ENCODE results near the gene SNX30. TPM values are rescaled to one million over a fixed set of nuclear protein-coding genes. Genes with fewer than 3 reads are reported as not detected.

SNX30 gene
- polyA plus RNA-seq, 3 donors from 2014 or later: 1.1 to 3.1 (median 2.1) TPM

- Mint-ChIP-seq H3K27ac (no peak overlapping the region), H3K36me3 (no peaks in the 10 kb centered on the region), H3K4me3 (no peak overlapping the region)
These were observed 42.8 kb downstream of the SNX30 start for GRCh38 chr9:112793213-112793810.

GRCh38 chr9:112794731-112795130 lies 44.2 kb downstream of the SNX30 start:
- H3K9me3 Mint-ChIP-seq: no peaks in the 10 kb centered on the region
- H3K27me3 Mint-ChIP-seq (ENCODE audit: low read depth in 3 of 3): peaks cover 0 to 4% (median 0%) of the 10 kb centered on the region in 3 donors
- no peaks in the 10 kb centered on the region for H3K36me3 Mint-ChIP-seq
- H3K27ac Mint-ChIP-seq: peak overlapping the region in 1 of 6 donors; percentile 37
- peaks cover 5 to 15% of the 10 kb centered on the region in 2 donors for H3K4me1 Mint-ChIP-seq
- no peak overlapping the region for H3K4me3 Mint-ChIP-seq
- no peak for DNase-seq

More at GRCh38 chr9:112793213-112793810, 42.8 kb downstream of the SNX30 start:
- H3K27me3 Mint-ChIP-seq (ENCODE audit: low read depth in 3 of 3): peaks cover 0 to 6% (median 0%) of the 10 kb centered on the region in 3 donors
- H3K9me3 Mint-ChIP-seq: no peaks in the 10 kb centered on the region
- H3K4me1 Mint-ChIP-seq: peaks cover 9 to 15% of the 10 kb centered on the region in 2 donors
- peak; percentile 68 to 76 (median 69) for DNase-seq

- no peak overlapping the region for H3K4me3 Mint-ChIP-seq
- H3K27me3 Mint-ChIP-seq (ENCODE audit: low read depth in 3 of 3): peaks cover 0 to 4% (median 0%) of the 10 kb centered on the region in 3 donors
- no peaks in the 10 kb centered on the region for H3K36me3 Mint-ChIP-seq
- H3K9me3 Mint-ChIP-seq: no peaks in the 10 kb centered on the region
- peak overlapping the region in 1 of 6 donors; percentile 13 for H3K27ac Mint-ChIP-seq
- peaks cover 5 to 15% of the 10 kb centered on the region in 2 donors for H3K4me1 Mint-ChIP-seq
- no peak for DNase-seq
These were observed 45.4 kb downstream of the SNX30 start for GRCh38 chr9:112795921-112796320.

GRCh38 chr9:112796485-112796884 lies 45.9 kb downstream of the SNX30 start:
- Mint-ChIP-seq H3K27ac (no peak overlapping the region), H3K9me3 (no peaks in the 10 kb centered on the region), H3K4me3 (no peak overlapping the region), H3K4me1 (peaks cover 5 to 15% of the 10 kb centered on the region in 2 donors), H3K27me3 (ENCODE audit: low read depth in 3 of 3) (peaks cover 0 to 4% (median 0%) of the 10 kb centered on the region in 3 donors), H3K36me3 (no peaks in the 10 kb centered on the region)
- no peak for DNase-seq

- Mint-ChIP-seq H3K4me3 (no peak overlapping the region), H3K36me3 (peaks cover 0 to 9% (median 5%) of the 10 kb centered on the region in 3 donors), H3K27me3 (ENCODE audit: low read depth in 3 of 3) (peaks cover 0 to 3% (median 0%) of the 10 kb centered on the region in 3 donors), H3K27ac (no peak overlapping the region), H3K9me3 (no peaks in the 10 kb centered on the region), H3K4me1 (no peaks in the 10 kb centered on the region)
- DNase-seq: no peak
These were observed 58.8 kb downstream of the SNX30 start for GRCh38 chr9:112809351-112809848.

GRCh38 chr9:112809906-112810305 lies 59.3 kb downstream of the SNX30 start:
- Mint-ChIP-seq H3K27me3 (ENCODE audit: low read depth in 3 of 3) (peaks cover 0 to 3% (median 0%) of the 10 kb centered on the region in 3 donors), H3K9me3 (no peaks in the 10 kb centered on the region), H3K4me3 (no peak overlapping the region), H3K27ac (no peak overlapping the region), H3K36me3 (peaks cover 0 to 5% (median 4%) of the 10 kb centered on the region in 3 donors), H3K4me1 (no peaks in the 10 kb centered on the region)
- no peak for DNase-seq

GRCh38 chr9:112810696-112811490 lies 60.3 kb downstream of the SNX30 start:
- Mint-ChIP-seq H3K27ac (no peak overlapping the region), H3K9me3 (no peaks in the 10 kb centered on the region), H3K4me1 (no peaks in the 10 kb centered on the region), H3K4me3 (no peak overlapping the region), H3K36me3 (peaks cover 0 to 5% (median 0%) of the 10 kb centered on the region in 3 donors), H3K27me3 (ENCODE audit: low read depth in 3 of 3) (peaks cover 0 to 3% (median 0%) of the 10 kb centered on the region in 3 donors)
- DNase-seq: no peak

- Mint-ChIP-seq H3K9me3 (no peaks in the 10 kb centered on the region), H3K27me3 (ENCODE audit: low read depth in 3 of 3) (peaks cover 0 to 3% (median 0%) of the 10 kb centered on the region in 3 donors), H3K4me3 (no peak overlapping the region), H3K36me3 (peaks cover 0 to 5% (median 0%) of the 10 kb centered on the region in 3 donors), H3K4me1 (peaks cover 0 to under 1% of the 10 kb centered on the region in 2 donors), H3K27ac (no peak overlapping the region)
- DNase-seq: no peak
These were observed 61.0 kb downstream of the SNX30 start for GRCh38 chr9:112811518-112811917.

GRCh38 chr9:112815868-112816267 lies 65.3 kb downstream of the SNX30 start:
- H3K27ac Mint-ChIP-seq: no peak overlapping the region
- H3K27me3 Mint-ChIP-seq (ENCODE audit: low read depth in 3 of 3): no peaks in the 10 kb centered on the region
- H3K4me3 Mint-ChIP-seq: no peak overlapping the region
- peaks cover 5 to 15% (median 10%) of the 10 kb centered on the region in 3 donors for H3K36me3 Mint-ChIP-seq
- peaks cover 6 to 9% of the 10 kb centered on the region in 2 donors for H3K4me1 Mint-ChIP-seq
- no peaks in the 10 kb centered on the region for H3K9me3 Mint-ChIP-seq
- DNase-seq: no peak

GRCh38 chr9:112817860-112818203 lies 67.3 kb downstream of the SNX30 start:
- Mint-ChIP-seq H3K4me3 (no peak overlapping the region), H3K27ac (no peak overlapping the region), H3K4me1 (peaks cover 6 to 9% of the 10 kb centered on the region in 2 donors), H3K9me3 (no peaks in the 10 kb centered on the region), H3K36me3 (peaks cover 5 to 21% (median 10%) of the 10 kb centered on the region in 3 donors), H3K27me3 (ENCODE audit: low read depth in 3 of 3) (no peaks in the 10 kb centered on the region)
- no peak for DNase-seq

GRCh38 chr9:112819635-112820496 lies 69.3 kb downstream of the SNX30 start:
- Mint-ChIP-seq H3K27me3 (ENCODE audit: low read depth in 3 of 3) (no peaks in the 10 kb centered on the region), H3K27ac (peak overlapping the region in 1 of 6 donors; percentile 24), H3K4me3 (no peak overlapping the region), H3K9me3 (no peaks in the 10 kb centered on the region), H3K36me3 (peaks cover 5 to 21% (median 13%) of the 10 kb centered on the region in 3 donors), H3K4me1 (peaks cover 9 to 10% of the 10 kb centered on the region in 2 donors)
- DNase-seq: peak in 1 of 3 donors; percentile 18

GRCh38 chr9:112820881-112821280 lies 70.3 kb downstream of the SNX30 start:
- Mint-ChIP-seq H3K9me3 (no peaks in the 10 kb centered on the region), H3K4me1 (peaks cover 9 to 10% of the 10 kb centered on the region in 2 donors), H3K27ac (no peak overlapping the region)

GRCh38 chr9:112822618-112823017 lies 72.1 kb downstream of the SNX30 start:
- peaks cover 5 to 21% (median 13%) of the 10 kb centered on the region in 3 donors for H3K36me3 Mint-ChIP-seq

More at GRCh38 chr9:112820881-112821280, 70.3 kb downstream of the SNX30 start:
- DNase-seq: no peak
- Mint-ChIP-seq H3K27me3 (ENCODE audit: low read depth in 3 of 3) (no peaks in the 10 kb centered on the region), H3K36me3 (peaks cover 5 to 21% (median 14%) of the 10 kb centered on the region in 3 donors), H3K4me3 (no peak overlapping the region)

More at GRCh38 chr9:112822618-112823017, 72.1 kb downstream of the SNX30 start:
- Mint-ChIP-seq H3K4me1 (peaks cover 0 to 7% of the 10 kb centered on the region in 2 donors), H3K9me3 (no peaks in the 10 kb centered on the region), H3K27ac (no peak overlapping the region), H3K4me3 (no peak overlapping the region), H3K27me3 (ENCODE audit: low read depth in 3 of 3) (no peaks in the 10 kb centered on the region)
- DNase-seq: no peak
